Panc1 (cell line): ENCODE data around the gene SKIC2. TPM values are rescaled to one million over a fixed set of nuclear protein-coding genes. Genes with fewer than 3 reads are reported as not detected.

Source experiments
- ATAC-seq: fragments of 200-7000 bp; cut with Tn5 transposase; 2 replicates; pipeline ENCODE4 v1.9.1; 2020; ENCODE audit warnings: mild to moderate bottlenecking, moderate library complexity
- BruUV-seq: library from RNA; stranded (reverse); fragments of 400-500 nt; replicated peaks from 2 replicates; lab custom pipeline; 2021; lab: Mats Ljungman, UMichigan
- CTCF ChIA-PET: fragments of 300-600 bp; sonication (Branson Sonifier 250); formaldehyde crosslinking; loops from one replicate; lab custom pipeline; 2022; ENCODE audit warnings: antibody characterized with exemption; lab: Charles Lee
- POLR2A ChIA-PET: fragments of 300-600 bp; sonication (Branson Sonifier 250); formaldehyde crosslinking; loops from one replicate; lab custom pipeline; 2022; ENCODE audit warnings: antibody characterized with exemption; lab: Charles Lee
- DNase-seq: peaks from one replicate; pipeline ENCODE4 v3.0.0-alpha.2; 2010; ENCODE audit warnings: low read depth, low spot score
- H3K27ac ChIP-seq: 2 replicates; pipeline ENCODE4 v1.5.1; 2011; ENCODE audit warnings: mild to moderate bottlenecking, low read length, inconsistent platforms
- H3K27me3 ChIP-seq: fragments of 200-500 bp; sonication (Bioruptor generic); 2 replicates; pipeline ENCODE4 v1.6.0; 2014; ENCODE audit warnings: low read length, inconsistent platforms; ENCODE audit not compliant: control insufficient read depth, insufficient read depth
- H3K36me3 ChIP-seq: fragments of 200-500 bp; sonication (Bioruptor generic); 2 replicates; pipeline ENCODE4 v1.5.1; 2014; ENCODE audit warnings: inconsistent platforms, mild to moderate bottlenecking, low read length, moderate library complexity; ENCODE audit not compliant: control insufficient read depth, insufficient read depth
- H3K4me1 ChIP-seq: 2 replicates; pipeline ENCODE4 v1.5.1; 2011; ENCODE audit warnings: inconsistent platforms, mild to moderate bottlenecking, low read length, moderate library complexity; ENCODE audit not compliant: control insufficient read depth, insufficient read depth
- H3K4me3 ChIP-seq, 2 experiments: 2 replicates each; pipeline ENCODE4 v1.5.1; 2011 to 2012; ENCODE audit warnings: low read depth in 2 of 2, low read length in 2 of 2, mild to moderate bottlenecking in 2 of 2, inconsistent platforms in 1 of 2, moderate library complexity in 1 of 2
- H3K9me3 ChIP-seq: fragments of 200-500 bp; sonication (Bioruptor generic); 2 replicates; pipeline ENCODE4 v1.5.1; 2014; ENCODE audit warnings: low read depth, mild to moderate bottlenecking, inconsistent platforms, low read length, moderate library complexity; ENCODE audit not compliant: control insufficient read depth, insufficient read depth
- CTCF ChIP-seq: fragments of 450-650 bp; IDR thresholded peaks from 2 replicates; pipeline ENCODE4 v1.5.1; 2017; ENCODE audit warnings: mild to moderate bottlenecking
- POLR2AphosphoS5 ChIP-seq: IDR thresholded peaks from 2 replicates; pipeline ENCODE4 v1.6.1; 2012; ENCODE audit warnings: mild to moderate bottlenecking, low read depth, low read length, moderate library complexity
- REST ChIP-seq, 2 experiments: IDR thresholded peaks; 2 replicates each; pipeline ENCODE4 v1.6.1; 2011 to 2012; ENCODE audit warnings: low read depth in 2 of 2, control low read depth in 1 of 2, low read length in 1 of 2, mild to moderate bottlenecking in 1 of 2, moderate library complexity in 1 of 2; ENCODE audit not compliant: insufficient read depth in 1 of 2
- SIN3A ChIP-seq: IDR thresholded peaks from 2 replicates; pipeline ENCODE4 v1.6.1; 2012; ENCODE audit warnings: low read depth, mild to moderate bottlenecking, low read length, moderate library complexity, borderline replicate concordance; ENCODE audit not compliant: insufficient read depth
- TCF7L2 ChIP-seq: IDR thresholded peaks from 2 replicates; pipeline ENCODE4 v1.6.1; 2011; ENCODE audit warnings: mild to moderate bottlenecking, low read depth, low read length, inconsistent platforms
- in situ Hi-C: cut with HindIII; loops from 2 replicates; pipeline ENCODE4 v1.10.0; 2016; ENCODE audit warnings: low sequenced_read_pairs, low pct_unique_long_range_greater_than_20kb
- intact Hi-C: fragments of 100-400 bp; cut with micrococcal nuclease; formaldehyde crosslinking; loops from one replicate; pipeline ENCODE4 v1.10.0; 2022; ENCODE audit not compliant: unreplicated experiment
- total RNA-seq: library from RNA; stranded (reverse); gene quantifications from one replicate; pipeline ENCODE4 v1.2.1, GENCODE V29; 2021; ENCODE audit not compliant: unreplicated experiment

The SKIC2 gene
- total RNA-seq, 1 experiment from 2014 or later: 121 TPM

GRCh38 chr6:31966506-31966905 lies 7.5 kb downstream of the SKIC2 start:
- DNase-seq (no peak), ATAC-seq (no peak)
- Histone ChIP-seq H3K4me1 (peaks cover 6% of the 10 kb centered on the region; the same call in 1 of the 2 replicates), H3K27ac (no peak overlapping the region), H3K27me3 (no peaks in the 10 kb centered on the region), H3K4me3 (no peak overlapping the region), H3K36me3 (peaks cover 16% of the 10 kb centered on the region; the same call in 1 of the 2 replicates), H3K9me3 (no peaks in the 10 kb centered on the region)
- POLR2A ChIA-PET: no interaction called here
- TF ChIP-seq REST (IDR thresholded peaks at IDR 0.05; ENCODE audit: insufficient read depth in 1 of 2, low read depth in 2 of 2, low read length in 1 of 2) (no peak), SIN3A (no peak), CTCF (no peak)
- CTCF ChIA-PET: no interaction called here
- in situ Hi-C loops (no loop called here), intact Hi-C loops (no loop called here)
- no TSS peak for BruUV-seq

- no peaks in the 10 kb centered on the region for H3K27me3 ChIP-seq
- CTCF ChIA-PET: interaction anchor here (0.6 kb wide), 1 partner anchor 192 kb away, joined by 7 read pairs; no protein-coding TSS in a partner anchor
- POLR2A ChIA-PET: no interaction called here
- TF ChIP-seq POLR2AphosphoS5: no peak
- TF ChIP-seq CTCF: no peak
- no peak for TF ChIP-seq SIN3A
- TF ChIP-seq REST (IDR thresholded peaks at IDR 0.05; ENCODE audit: insufficient read depth in 1 of 2, low read depth in 2 of 2, low read length in 1 of 2): no peak
- no peak for TF ChIP-seq TCF7L2
- H3K9me3 ChIP-seq: no peaks in the 10 kb centered on the region
- peaks cover 11% of the 10 kb centered on the region; the same call in 1 of the 2 replicates for H3K36me3 ChIP-seq
- no peak overlapping the region for H3K27ac ChIP-seq
- no peak for DNase-seq
- no TSS peak for BruUV-seq
- no peak for ATAC-seq
- in situ Hi-C loops: no loop called here
- H3K4me3 ChIP-seq: no peak overlapping the region
- H3K4me1 ChIP-seq: peaks cover 6% of the 10 kb centered on the region; the same call in 1 of the 2 replicates
- intact Hi-C loops: no loop called here
Observed at GRCh38 chr6:31966997-31967925, 8.3 kb downstream of the SKIC2 start.
